Mesothelial cell of epicardium (in vitro differentiated cells): ENCODE results near the gene MAPKBP1. TPM values are rescaled to one million over a fixed set of nuclear protein-coding genes. Genes with fewer than 3 reads are reported as not detected.

Source experiments
- DNase-seq, 2 experiments: peaks; one replicate each; pipeline ENCODE4 v3.0.0; 2021; ENCODE audit warnings: low spot score in 2 of 2; ENCODE audit not compliant: unreplicated experiment in 2 of 2
- H3K27ac Mint-ChIP-seq: 2 replicates; pipeline ENCODE4 v1.8.0; 2021; ENCODE audit warnings: mixed read lengths
- H3K27me3 Mint-ChIP-seq: 2 replicates; pipeline ENCODE4 v1.8.0; 2021; ENCODE audit warnings: low read depth, mixed read lengths
- H3K36me3 Mint-ChIP-seq: 2 replicates; pipeline ENCODE4 v1.8.0; 2021; ENCODE audit warnings: mixed read lengths
- H3K4me1 Mint-ChIP-seq: 2 replicates; pipeline ENCODE4 v1.8.0; 2021; ENCODE audit warnings: mixed read lengths
- H3K4me3 Mint-ChIP-seq: 2 replicates; pipeline ENCODE4 v1.8.0; 2021; ENCODE audit warnings: mild to moderate bottlenecking, moderate library complexity, mixed read lengths
- H3K9me3 Mint-ChIP-seq: 2 replicates; pipeline ENCODE4 v1.8.0; 2021; ENCODE audit warnings: mixed read lengths
- total RNA-seq: library from RNA; stranded (reverse); gene quantifications from 3 replicates; pipeline ENCODE4 v1.2.1, GENCODE V29; 2021
- TF ChIP-seq, protein P1 (sequence below): fragments of 200-600 bp; sonication (generic); IDR thresholded peaks from one replicate; pipeline ENCODE4 v1.5.0; 2021; ENCODE audit warnings: antibody characterized with exemption; ENCODE audit not compliant: unreplicated experiment

MAPKBP1 gene
- total RNA-seq, 1 donor from 2014 or later: 40.8 TPM

DNA sequence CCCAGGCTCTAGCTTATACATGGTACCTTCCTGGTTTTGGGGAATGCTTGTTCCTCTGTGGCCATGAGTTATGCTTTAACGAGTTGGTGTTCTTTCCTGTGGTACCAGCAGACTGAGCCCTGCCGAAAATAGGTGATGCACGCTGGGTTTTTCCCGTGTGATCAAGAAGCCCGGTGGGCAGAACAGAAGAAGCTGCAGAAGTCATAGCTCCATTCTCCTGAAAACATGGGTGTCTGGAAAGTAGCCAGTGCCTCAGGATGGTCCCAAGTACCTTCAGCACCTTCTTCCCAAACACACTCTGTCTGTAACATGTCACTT, 25.2 kb downstream of the MAPKBP1 start:
- no peak overlapping the region for H3K4me3 Mint-ChIP-seq
- TF ChIP-seq, protein P1, sequence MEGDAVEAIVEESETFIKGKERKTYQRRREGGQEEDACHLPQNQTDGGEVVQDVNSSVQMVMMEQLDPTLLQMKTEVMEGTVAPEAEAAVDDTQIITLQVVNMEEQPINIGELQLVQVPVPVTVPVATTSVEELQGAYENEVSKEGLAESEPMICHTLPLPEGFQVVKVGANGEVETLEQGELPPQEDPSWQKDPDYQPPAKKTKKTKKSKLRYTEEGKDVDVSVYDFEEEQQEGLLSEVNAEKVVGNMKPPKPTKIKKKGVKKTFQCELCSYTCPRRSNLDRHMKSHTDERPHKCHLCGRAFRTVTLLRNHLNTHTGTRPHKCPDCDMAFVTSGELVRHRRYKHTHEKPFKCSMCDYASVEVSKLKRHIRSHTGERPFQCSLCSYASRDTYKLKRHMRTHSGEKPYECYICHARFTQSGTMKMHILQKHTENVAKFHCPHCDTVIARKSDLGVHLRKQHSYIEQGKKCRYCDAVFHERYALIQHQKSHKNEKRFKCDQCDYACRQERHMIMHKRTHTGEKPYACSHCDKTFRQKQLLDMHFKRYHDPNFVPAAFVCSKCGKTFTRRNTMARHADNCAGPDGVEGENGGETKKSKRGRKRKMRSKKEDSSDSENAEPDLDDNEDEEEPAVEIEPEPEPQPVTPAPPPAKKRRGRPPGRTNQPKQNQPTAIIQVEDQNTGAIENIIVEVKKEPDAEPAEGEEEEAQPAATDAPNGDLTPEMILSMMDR: no peak
- H3K27me3 Mint-ChIP-seq: no peaks in the 10 kb centered on the region
- H3K27ac Mint-ChIP-seq: no peak overlapping the region
- peaks cover 27% of the 10 kb centered on the region for H3K4me1 Mint-ChIP-seq
- H3K9me3 Mint-ChIP-seq: no peaks in the 10 kb centered on the region
- H3K36me3 Mint-ChIP-seq: peaks cover 12% of the 10 kb centered on the region
- no peak for DNase-seq

DNA sequence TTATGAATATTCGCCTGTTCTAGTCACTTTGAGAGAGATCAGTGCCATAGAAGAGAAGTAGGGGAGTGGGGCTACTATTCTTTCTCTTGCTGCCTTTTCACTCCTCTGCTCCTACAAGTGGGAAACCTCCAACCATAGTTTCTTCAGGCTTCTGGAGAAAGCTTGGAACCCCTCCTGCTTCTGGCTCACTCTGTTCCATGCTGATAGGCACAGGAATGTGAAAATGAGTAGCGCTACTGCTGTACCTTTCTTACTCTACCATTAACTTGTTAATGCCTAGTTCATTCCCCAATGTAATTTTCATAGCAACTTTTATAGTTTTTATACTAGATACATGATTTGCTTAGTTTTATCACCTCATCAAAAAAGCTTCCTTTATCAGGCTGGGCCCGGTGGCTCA, 26.9 kb downstream of the MAPKBP1 start:
- H3K27ac Mint-ChIP-seq: no peak overlapping the region
- H3K4me3 Mint-ChIP-seq: no peak overlapping the region
- H3K36me3 Mint-ChIP-seq: peaks cover 12% of the 10 kb centered on the region
- no peaks in the 10 kb centered on the region for H3K27me3 Mint-ChIP-seq
- TF ChIP-seq, protein P1: no peak
- H3K4me1 Mint-ChIP-seq: peaks cover 33% of the 10 kb centered on the region
- H3K9me3 Mint-ChIP-seq: no peaks in the 10 kb centered on the region
- DNase-seq: no peak

DNA sequence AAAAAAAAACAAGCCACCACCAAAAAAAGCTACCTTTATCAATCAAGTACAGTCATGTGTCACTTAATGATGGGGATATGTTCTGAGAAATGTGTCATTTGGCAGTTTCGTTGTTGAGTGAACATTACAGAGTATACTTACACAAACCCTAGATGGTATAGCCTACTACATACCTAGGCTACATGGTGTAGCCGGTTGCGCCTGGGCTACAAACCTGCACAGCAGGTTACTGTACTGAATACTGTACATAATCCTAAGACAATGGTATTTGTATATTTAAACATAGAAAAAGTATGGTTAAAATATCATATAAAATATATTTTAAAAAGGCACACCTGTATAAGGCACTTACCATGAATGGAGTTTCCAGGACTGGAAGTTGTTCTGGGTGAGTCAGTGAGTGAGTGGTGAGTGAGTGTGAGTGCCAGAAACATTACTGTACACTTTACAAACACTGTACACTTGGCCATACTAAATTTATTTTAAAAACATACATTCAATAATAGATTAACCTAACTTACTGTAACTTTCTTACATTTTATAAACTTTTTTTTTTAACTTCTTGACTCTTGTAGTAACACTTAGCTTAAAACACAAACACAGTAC, 27.7 kb downstream of the MAPKBP1 start:
- H3K27ac Mint-ChIP-seq: no peak overlapping the region
- H3K36me3 Mint-ChIP-seq: peaks cover 12% of the 10 kb centered on the region
- no peak for DNase-seq
- H3K9me3 Mint-ChIP-seq: no peaks in the 10 kb centered on the region
- H3K4me3 Mint-ChIP-seq: no peak overlapping the region
- no peaks in the 10 kb centered on the region for H3K27me3 Mint-ChIP-seq
- TF ChIP-seq, protein P1: no peak
- peaks cover 35% of the 10 kb centered on the region for H3K4me1 Mint-ChIP-seq

DNA sequence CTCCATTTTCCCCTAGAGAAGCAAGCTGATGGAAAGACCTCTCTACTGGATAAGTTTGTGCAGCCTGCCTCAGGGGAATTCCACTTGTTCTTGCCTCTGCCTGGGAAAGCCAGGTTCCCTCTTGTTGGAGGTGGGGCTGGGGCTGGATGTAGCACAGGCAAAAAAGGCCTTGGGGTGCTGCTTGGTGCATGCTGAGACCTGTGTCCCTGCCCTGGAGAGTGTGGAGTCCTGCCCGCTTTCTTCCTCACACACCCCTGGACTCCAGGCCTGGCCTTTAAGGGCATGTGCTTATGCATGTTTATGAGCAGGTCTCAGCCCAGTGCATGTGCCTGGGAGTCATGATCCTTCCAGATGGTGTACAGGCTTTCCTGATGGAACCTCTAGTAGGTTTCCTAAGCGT, 30.1 kb downstream of the MAPKBP1 start:
- Mint-ChIP-seq H3K36me3 (peaks cover 12% of the 10 kb centered on the region), H3K4me3 (no peak overlapping the region), H3K27me3 (no peaks in the 10 kb centered on the region), H3K9me3 (no peaks in the 10 kb centered on the region), H3K27ac (peak overlapping the region; percentile 88), H3K4me1 (peaks cover 28% of the 10 kb centered on the region)
- TF ChIP-seq, protein P1: no peak
- no peak for DNase-seq

DNA sequence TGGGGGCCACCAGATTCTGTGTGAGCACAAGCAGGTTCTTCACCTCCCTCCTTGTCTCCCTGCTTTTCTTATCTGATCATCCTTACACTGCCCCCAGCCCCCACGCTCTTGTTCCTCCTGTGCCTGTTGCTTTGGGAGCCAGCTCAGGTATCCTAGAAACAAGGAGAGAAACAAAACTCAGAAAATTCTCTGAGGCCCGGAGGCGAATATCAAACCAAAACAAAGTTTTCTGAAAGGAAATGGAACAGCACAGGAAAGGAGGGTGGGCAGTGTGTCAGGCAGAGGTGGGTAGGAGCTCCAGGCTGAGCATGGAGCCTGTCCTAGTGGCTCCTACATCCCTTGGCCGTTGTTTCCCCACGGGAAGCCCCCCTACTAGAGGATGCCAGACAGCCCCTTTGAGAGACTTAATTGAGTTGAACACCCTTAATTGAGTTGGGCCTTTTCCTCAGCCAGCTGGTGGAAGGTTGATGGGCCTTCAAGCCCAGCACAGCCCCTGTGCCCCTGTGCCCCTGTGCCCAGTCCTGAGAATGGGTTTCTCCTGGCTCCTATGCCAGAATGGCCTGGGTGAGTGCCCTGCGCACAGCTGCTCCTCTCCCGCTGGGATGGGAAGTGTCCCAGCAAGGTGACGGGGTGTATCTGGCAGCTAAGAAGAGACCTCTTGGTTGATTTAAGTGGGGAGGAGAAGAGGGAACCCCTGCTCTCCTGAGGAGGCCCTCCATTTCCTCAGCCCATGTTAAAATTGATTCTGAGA, 30.8 kb downstream of the MAPKBP1 start:
- H3K27ac Mint-ChIP-seq: peak overlapping the region; percentile 88
- DNase-seq: no peak
- TF ChIP-seq, protein P1: no peak
- no peak overlapping the region for H3K4me3 Mint-ChIP-seq
- no peaks in the 10 kb centered on the region for H3K27me3 Mint-ChIP-seq
- peaks cover 12% of the 10 kb centered on the region for H3K36me3 Mint-ChIP-seq
- no peaks in the 10 kb centered on the region for H3K9me3 Mint-ChIP-seq
- peaks cover 28% of the 10 kb centered on the region for H3K4me1 Mint-ChIP-seq
